Measurements from ENCODE around the gene COA4. TPM values are rescaled to one million over a fixed set of nuclear protein-coding genes. Genes with fewer than 3 reads are reported as not detected.

Gene COA4
- total RNA-seq, 1 donor from 2014 or later = 42.5 TPM

GRCh38 chr11:73875840-73876239, 806 bp downstream of the COA4 start:
- H3K27ac Mint-ChIP-seq (ENCODE audit: unreplicated experiment) = peak overlapping the region; percentile 98
- TF ChIP-seq, protein P1, sequence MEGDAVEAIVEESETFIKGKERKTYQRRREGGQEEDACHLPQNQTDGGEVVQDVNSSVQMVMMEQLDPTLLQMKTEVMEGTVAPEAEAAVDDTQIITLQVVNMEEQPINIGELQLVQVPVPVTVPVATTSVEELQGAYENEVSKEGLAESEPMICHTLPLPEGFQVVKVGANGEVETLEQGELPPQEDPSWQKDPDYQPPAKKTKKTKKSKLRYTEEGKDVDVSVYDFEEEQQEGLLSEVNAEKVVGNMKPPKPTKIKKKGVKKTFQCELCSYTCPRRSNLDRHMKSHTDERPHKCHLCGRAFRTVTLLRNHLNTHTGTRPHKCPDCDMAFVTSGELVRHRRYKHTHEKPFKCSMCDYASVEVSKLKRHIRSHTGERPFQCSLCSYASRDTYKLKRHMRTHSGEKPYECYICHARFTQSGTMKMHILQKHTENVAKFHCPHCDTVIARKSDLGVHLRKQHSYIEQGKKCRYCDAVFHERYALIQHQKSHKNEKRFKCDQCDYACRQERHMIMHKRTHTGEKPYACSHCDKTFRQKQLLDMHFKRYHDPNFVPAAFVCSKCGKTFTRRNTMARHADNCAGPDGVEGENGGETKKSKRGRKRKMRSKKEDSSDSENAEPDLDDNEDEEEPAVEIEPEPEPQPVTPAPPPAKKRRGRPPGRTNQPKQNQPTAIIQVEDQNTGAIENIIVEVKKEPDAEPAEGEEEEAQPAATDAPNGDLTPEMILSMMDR (IDR thresholded peaks at IDR 0.05) = no peak
- DNase-seq (ENCODE audit: low spot score) = no peak
- peaks cover 26% of the 10 kb centered on the region for H3K4me1 Mint-ChIP-seq (ENCODE audit: low read depth)
- H3K27me3 Mint-ChIP-seq (ENCODE audit: low read depth) = no peaks in the 10 kb centered on the region
- peak overlapping the region; percentile 96 for H3K4me3 Mint-ChIP-seq (ENCODE audit: unreplicated experiment)
- no peaks in the 10 kb centered on the region for H3K9me3 Mint-ChIP-seq (ENCODE audit: low read depth)
- peaks cover 7% of the 10 kb centered on the region for H3K36me3 Mint-ChIP-seq (ENCODE audit: low read depth)

GRCh38 chr11:73875380-73875779, 1.3 kb downstream of the COA4 start:
- TF ChIP-seq, protein P1 (IDR thresholded peaks at IDR 0.05) = no peak
- peak overlapping the region; percentile 96 for H3K4me3 Mint-ChIP-seq (ENCODE audit: unreplicated experiment)
- peaks cover 26% of the 10 kb centered on the region for H3K4me1 Mint-ChIP-seq (ENCODE audit: low read depth)
- no peaks in the 10 kb centered on the region for H3K27me3 Mint-ChIP-seq (ENCODE audit: low read depth)
- H3K36me3 Mint-ChIP-seq (ENCODE audit: low read depth) = peaks cover 7% of the 10 kb centered on the region
- H3K27ac Mint-ChIP-seq (ENCODE audit: unreplicated experiment) = peak overlapping the region; percentile 98
- DNase-seq (ENCODE audit: low spot score) = no peak
- H3K9me3 Mint-ChIP-seq (ENCODE audit: low read depth) = no peaks in the 10 kb centered on the region

DNA sequence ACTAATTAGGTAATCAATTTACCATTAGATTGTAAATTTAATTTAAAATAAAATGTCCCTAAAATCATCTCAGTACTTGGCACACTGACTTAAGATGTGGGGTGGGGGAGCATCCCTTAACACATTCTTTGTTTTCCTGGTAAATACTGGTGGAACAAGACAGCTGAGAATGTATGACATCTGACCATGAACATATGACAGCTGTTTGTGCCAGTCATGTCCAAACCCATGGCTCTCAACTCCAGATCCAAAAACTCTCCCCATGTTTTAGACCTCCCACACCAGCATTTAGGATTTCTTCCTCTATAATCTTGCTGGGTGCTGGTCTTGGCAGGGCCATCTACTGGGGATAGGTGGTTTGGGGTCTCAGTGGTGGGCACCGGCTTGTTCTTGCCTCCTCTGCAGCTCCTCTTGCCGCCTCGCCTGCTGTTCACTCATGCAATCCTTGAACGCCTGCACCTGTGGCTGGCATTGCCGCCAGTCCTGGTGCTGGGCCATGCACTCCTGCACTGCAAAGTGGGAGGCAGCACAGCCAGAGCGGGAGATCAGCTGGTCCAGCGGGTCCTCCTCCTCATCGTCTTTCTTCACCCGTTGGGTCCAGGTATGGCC, 3.8 kb downstream of the COA4 start:
- Mint-ChIP-seq H3K4me3 (ENCODE audit: unreplicated experiment) (no peak overlapping the region), H3K27me3 (ENCODE audit: low read depth) (no peaks in the 10 kb centered on the region), H3K4me1 (ENCODE audit: low read depth) (peaks cover 33% of the 10 kb centered on the region), H3K9me3 (ENCODE audit: low read depth) (no peaks in the 10 kb centered on the region), H3K27ac (ENCODE audit: unreplicated experiment) (no peak overlapping the region), H3K36me3 (ENCODE audit: low read depth) (peaks cover 7% of the 10 kb centered on the region)
- TF ChIP-seq, protein P1 (IDR thresholded peaks at IDR 0.05) = no peak
- DNase-seq (ENCODE audit: low spot score) = no peak

- Mint-ChIP-seq H3K36me3 (ENCODE audit: low read depth) (peaks cover 8% of the 10 kb centered on the region), H3K4me1 (ENCODE audit: low read depth) (peaks cover 25% of the 10 kb centered on the region), H3K27me3 (ENCODE audit: low read depth) (no peaks in the 10 kb centered on the region), H3K9me3 (ENCODE audit: low read depth) (no peaks in the 10 kb centered on the region), H3K27ac (ENCODE audit: unreplicated experiment) (no peak overlapping the region), H3K4me3 (ENCODE audit: unreplicated experiment) (no peak overlapping the region)
- no peak for DNase-seq (ENCODE audit: low spot score)
- TF ChIP-seq, protein P1 (IDR thresholded peaks at IDR 0.05) = no peak
These were observed 6.4 kb downstream of the COA4 start for GRCh38 chr11:73870261-73870660.

DNA sequence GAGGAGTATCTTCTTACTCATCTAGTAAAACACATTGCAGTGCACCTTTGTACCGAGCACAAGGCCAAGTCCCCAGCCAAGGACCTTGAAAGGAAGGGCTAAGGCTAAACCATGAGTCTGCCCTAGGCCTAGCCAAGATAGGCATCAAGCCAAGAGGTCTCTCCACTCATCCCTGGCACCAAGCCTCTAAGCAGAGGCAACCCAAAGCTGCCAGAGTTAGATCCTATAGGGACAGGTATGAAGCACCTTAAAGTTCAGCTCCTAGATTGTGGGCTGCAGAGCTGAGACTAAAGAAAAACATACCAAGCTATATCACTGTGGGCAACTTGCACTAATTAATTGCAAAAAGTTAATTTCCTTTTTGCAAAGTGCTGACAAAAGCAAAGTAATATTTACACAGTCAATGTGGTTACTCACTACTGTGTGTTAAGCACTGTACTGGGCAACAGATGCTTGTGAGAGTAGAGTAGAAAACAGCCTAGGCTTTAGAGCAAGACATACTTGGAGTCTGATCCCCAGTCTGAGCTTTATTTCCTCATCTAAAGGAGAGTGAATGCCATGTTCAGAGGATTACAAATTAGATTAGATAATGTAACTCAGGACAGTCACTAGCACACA, 7.2 kb downstream of the COA4 start:
- TF ChIP-seq, protein P1 (IDR thresholded peaks at IDR 0.05) = no peak
- Mint-ChIP-seq H3K36me3 (ENCODE audit: low read depth) (peaks cover 11% of the 10 kb centered on the region), H3K4me1 (ENCODE audit: low read depth) (peaks cover 21% of the 10 kb centered on the region), H3K9me3 (ENCODE audit: low read depth) (no peaks in the 10 kb centered on the region), H3K4me3 (ENCODE audit: unreplicated experiment) (no peak overlapping the region), H3K27me3 (ENCODE audit: low read depth) (no peaks in the 10 kb centered on the region), H3K27ac (ENCODE audit: unreplicated experiment) (peak overlapping the region; percentile 41)
- DNase-seq (ENCODE audit: low spot score) = no peak

All from chondrocyte (in vitro differentiated cells).